ENCODE results near the gene SEMA3E. TPM values are rescaled to one million over a fixed set of nuclear protein-coding genes. Genes with fewer than 3 reads are reported as not detected.
A peak's percentile ranks its signal among the peaks of the same experiment; 100 is the strongest.

SEMA3E gene
- total RNA-seq, 1 donor = 0.43 TPM

GRCh38 chr7:83413424-83413823, 235.5 kb downstream of the SEMA3E start:
- DNase-seq (ENCODE audit: low read depth) = peak; percentile 3
- no peak overlapping the region for H3K4me3 ChIP-seq (ENCODE audit: low read depth, low read length)
- TF ChIP-seq CTCF (IDR thresholded peaks at IDR 0.05; ENCODE audit: insufficient read depth, low read depth, low read length) = no peak

- no peak overlapping the region for H3K4me3 ChIP-seq (ENCODE audit: low read depth, low read length)
- DNase-seq (ENCODE audit: low read depth) = peak; percentile 49
- peak; percentile 73 for TF ChIP-seq CTCF (IDR thresholded peaks at IDR 0.05; ENCODE audit: insufficient read depth, low read depth, low read length)
Observed at GRCh38 chr7:83410989-83411591, 237.8 kb downstream of the SEMA3E start.

- DNase-seq (ENCODE audit: low read depth) = no peak
- no peak overlapping the region for H3K4me3 ChIP-seq (ENCODE audit: low read depth, low read length)
- TF ChIP-seq CTCF (IDR thresholded peaks at IDR 0.05; ENCODE audit: insufficient read depth, low read depth, low read length) = no peak
Observed at GRCh38 chr7:83394776-83395175, 254.2 kb downstream of the SEMA3E start.

- no peak for TF ChIP-seq CTCF (IDR thresholded peaks at IDR 0.05; ENCODE audit: insufficient read depth, low read depth, low read length)
- DNase-seq (ENCODE audit: low read depth) = no peak
- H3K4me3 ChIP-seq (ENCODE audit: low read depth, low read length) = no peak overlapping the region
Observed at GRCh38 chr7:83388436-83388835, 260.5 kb downstream of the SEMA3E start.

GRCh38 chr7:83366629-83367028, 282.3 kb downstream of the SEMA3E start:
- TF ChIP-seq CTCF (IDR thresholded peaks at IDR 0.05; ENCODE audit: insufficient read depth, low read depth, low read length) = no peak
- no peak for DNase-seq (ENCODE audit: low read depth)
- no peak overlapping the region for H3K4me3 ChIP-seq (ENCODE audit: low read depth, low read length)

- no peak for DNase-seq (ENCODE audit: low read depth)
- H3K4me3 ChIP-seq (ENCODE audit: low read depth, low read length) = no peak overlapping the region
- TF ChIP-seq CTCF (IDR thresholded peaks at IDR 0.05; ENCODE audit: insufficient read depth, low read depth, low read length) = peak; percentile 10
Observed at GRCh38 chr7:83365746-83366145, 283.2 kb downstream of the SEMA3E start.
